Hepatocyte (in vitro differentiated cells): ENCODE results near the gene ZDHHC5.
"Not testable (repeated sequence)": the region's sequence is repeated elsewhere in the genome, so short reads cannot be mapped to it uniquely, and the experiment has no call there.

Experiments
- EZH2 ChIP-seq: fragments of 200-600 bp; sonication (generic); IDR thresholded peaks from 2 replicates; pipeline ENCODE4 v1.6.1; 2016; ENCODE audit warnings: antibody characterized with exemption, mild to moderate bottlenecking, borderline replicate concordance
- TF ChIP-seq, protein P1 (sequence below): fragments of 200-600 bp; sonication (generic); IDR thresholded peaks from 2 replicates; pipeline ENCODE4 v1.5.1; 2016; ENCODE audit warnings: antibody characterized with exemption, mild to moderate bottlenecking; ENCODE audit not compliant: poor library complexity

DNA sequence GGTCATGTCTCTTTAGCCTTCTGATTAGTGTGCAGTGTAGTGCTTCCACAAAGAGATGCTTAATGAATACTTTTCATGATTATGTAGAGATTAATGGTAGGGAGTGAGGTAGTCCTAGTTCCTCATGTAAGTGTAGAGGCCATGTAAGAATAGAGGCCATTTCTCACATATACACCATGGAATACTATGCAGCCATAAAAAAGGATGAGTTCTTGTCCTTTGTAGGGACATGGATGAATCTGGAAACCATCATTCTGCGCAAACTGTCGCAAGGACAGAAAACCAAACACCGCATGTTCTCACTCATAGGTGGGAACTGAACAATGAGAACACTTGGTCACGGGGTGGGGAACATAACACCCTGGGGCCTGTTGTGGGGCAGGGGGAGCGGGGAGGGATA is 22.6 kb downstream of the ZDHHC5 start:
- TF ChIP-seq, protein P1, sequence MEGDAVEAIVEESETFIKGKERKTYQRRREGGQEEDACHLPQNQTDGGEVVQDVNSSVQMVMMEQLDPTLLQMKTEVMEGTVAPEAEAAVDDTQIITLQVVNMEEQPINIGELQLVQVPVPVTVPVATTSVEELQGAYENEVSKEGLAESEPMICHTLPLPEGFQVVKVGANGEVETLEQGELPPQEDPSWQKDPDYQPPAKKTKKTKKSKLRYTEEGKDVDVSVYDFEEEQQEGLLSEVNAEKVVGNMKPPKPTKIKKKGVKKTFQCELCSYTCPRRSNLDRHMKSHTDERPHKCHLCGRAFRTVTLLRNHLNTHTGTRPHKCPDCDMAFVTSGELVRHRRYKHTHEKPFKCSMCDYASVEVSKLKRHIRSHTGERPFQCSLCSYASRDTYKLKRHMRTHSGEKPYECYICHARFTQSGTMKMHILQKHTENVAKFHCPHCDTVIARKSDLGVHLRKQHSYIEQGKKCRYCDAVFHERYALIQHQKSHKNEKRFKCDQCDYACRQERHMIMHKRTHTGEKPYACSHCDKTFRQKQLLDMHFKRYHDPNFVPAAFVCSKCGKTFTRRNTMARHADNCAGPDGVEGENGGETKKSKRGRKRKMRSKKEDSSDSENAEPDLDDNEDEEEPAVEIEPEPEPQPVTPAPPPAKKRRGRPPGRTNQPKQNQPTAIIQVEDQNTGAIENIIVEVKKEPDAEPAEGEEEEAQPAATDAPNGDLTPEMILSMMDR = not testable (repeated sequence)
- not testable (repeated sequence) for TF ChIP-seq EZH2
